ENCODE measurements around the gene SMYD5.
A peak's percentile ranks its signal among the peaks of the same experiment; 100 is the strongest.

SMYD5 gene

GRCh38 chr2:73217826-73218225 is 3.8 kb downstream of the SMYD5 start:
- H3K9me3 Mint-ChIP-seq, result no peaks in the 10 kb centered on the region
- no peaks in the 10 kb centered on the region for H3K27me3 Mint-ChIP-seq
- H3K4me1 Mint-ChIP-seq, result peaks cover 17 to 30% of the 10 kb centered on the region in 2 donors
- no peak overlapping the region for H3K27ac Mint-ChIP-seq
- DNase-seq (no peak), ATAC-seq (replicated peaks) (no peak)
- no peak overlapping the region for H3K4me3 Mint-ChIP-seq
- H3K36me3 Mint-ChIP-seq, result peaks cover 15 to 36% of the 10 kb centered on the region in 2 donors

- Mint-ChIP-seq H3K36me3 (peaks cover 15 to 40% of the 10 kb centered on the region in 2 donors), H3K9me3 (no peaks in the 10 kb centered on the region), H3K4me1 (peaks cover 15 to 28% of the 10 kb centered on the region in 2 donors), H3K4me3 (no peak overlapping the region), H3K27me3 (no peaks in the 10 kb centered on the region), H3K27ac (no peak overlapping the region)
- no peak for ATAC-seq (replicated peaks)
- DNase-seq, result no peak
These were observed 4.3 kb downstream of the SMYD5 start for GRCh38 chr2:73218298-73218697.

- no peaks in the 10 kb centered on the region for H3K9me3 Mint-ChIP-seq
- H3K27ac Mint-ChIP-seq, result no peak overlapping the region
- peaks cover 3 to 7% of the 10 kb centered on the region in 2 donors for H3K4me1 Mint-ChIP-seq
- DNase-seq (no peak), ATAC-seq (replicated peaks) (no peak)
- no peak overlapping the region for H3K4me3 Mint-ChIP-seq
- no peaks in the 10 kb centered on the region for H3K27me3 Mint-ChIP-seq
- H3K36me3 Mint-ChIP-seq, result peaks cover 15 to 64% of the 10 kb centered on the region in 2 donors
These were observed 9.8 kb downstream of the SMYD5 start for GRCh38 chr2:73223821-73224220.

- ATAC-seq (replicated peaks), result no peak
- H3K36me3 Mint-ChIP-seq, result peaks cover 19 to 55% of the 10 kb centered on the region in 2 donors
- no peak for DNase-seq
- H3K4me3 Mint-ChIP-seq, result no peak overlapping the region
- no peaks in the 10 kb centered on the region for H3K27me3 Mint-ChIP-seq
- peaks cover 0 to 7% of the 10 kb centered on the region in 2 donors for H3K4me1 Mint-ChIP-seq
- H3K9me3 Mint-ChIP-seq, result no peaks in the 10 kb centered on the region
- H3K27ac Mint-ChIP-seq, result no peak overlapping the region
These were observed 11.7 kb downstream of the SMYD5 start for GRCh38 chr2:73225513-73226360.

GRCh38 chr2:73227086-73227485 is 13.0 kb downstream of the SMYD5 start:
- Mint-ChIP-seq H3K9me3 (no peaks in the 10 kb centered on the region), H3K27ac (no peak overlapping the region), H3K4me3 (no peak overlapping the region), H3K36me3 (peaks cover 14 to 42% of the 10 kb centered on the region in 2 donors), H3K4me1 (peaks cover 0 to 7% of the 10 kb centered on the region in 2 donors), H3K27me3 (no peaks in the 10 kb centered on the region)
- no peak for DNase-seq
- no peak for ATAC-seq (replicated peaks)

- H3K27ac Mint-ChIP-seq, result no peak overlapping the region
- H3K36me3 Mint-ChIP-seq, result peaks cover 7 to 27% of the 10 kb centered on the region in 2 donors
- DNase-seq (no peak), ATAC-seq (replicated peaks) (no peak)
- H3K4me1 Mint-ChIP-seq, result peaks cover 6 to 9% of the 10 kb centered on the region in 2 donors
- no peaks in the 10 kb centered on the region for H3K27me3 Mint-ChIP-seq
- H3K9me3 Mint-ChIP-seq, result no peaks in the 10 kb centered on the region
- H3K4me3 Mint-ChIP-seq, result no peak overlapping the region
These were observed 14.6 kb downstream of the SMYD5 start for GRCh38 chr2:73228631-73229030.

GRCh38 chr2:73232403-73233153 is 18.5 kb downstream of the SMYD5 start:
- H3K4me1 Mint-ChIP-seq, result peaks cover 23 to 37% of the 10 kb centered on the region in 2 donors
- ATAC-seq (replicated peaks) (peak; percentile 6 to 7), DNase-seq (no peak)
- H3K9me3 Mint-ChIP-seq, result no peaks in the 10 kb centered on the region
- peak overlapping the region; percentile 94 to 95 for H3K4me3 Mint-ChIP-seq
- peak overlapping the region; percentile 98 for H3K27ac Mint-ChIP-seq
- H3K36me3 Mint-ChIP-seq, result peaks cover 19 to 35% of the 10 kb centered on the region in 2 donors
- no peaks in the 10 kb centered on the region for H3K27me3 Mint-ChIP-seq

- Mint-ChIP-seq H3K27me3 (no peaks in the 10 kb centered on the region), H3K4me1 (peaks cover 26 to 41% of the 10 kb centered on the region in 2 donors), H3K27ac (peak within 1 kb of the TSS; percentile 98), H3K4me3 (peak within 1 kb of the TSS; percentile 94 to 95), H3K36me3 (peaks cover 19 to 34% of the 10 kb centered on the region in 2 donors), H3K9me3 (no peaks in the 10 kb centered on the region)
- peak; percentile 89 to 90 for ATAC-seq (replicated peaks)
- peak; percentile 97 for DNase-seq
These were observed 19.3 kb downstream of the SMYD5 start, which contains the start of gene PRADC1 for GRCh38 chr2:73233154-73233931. Gene PRADC1, minus strand, starts transcription at chr2:73233239. Its CDS starts 79 bp downstream, at chr2:73233160.

GRCh38 chr2:73233932-73234832 is 20.1 kb downstream of the SMYD5 start, which contains the start of gene CCT7:
Gene CCT7, plus strand, starts transcription at chr2:73234308. Its CDS starts 71 bp downstream, at chr2:73234379.
- Mint-ChIP-seq H3K27me3 (no peaks in the 10 kb centered on the region), H3K4me1 (peaks cover 26 to 45% of the 10 kb centered on the region in 2 donors), H3K9me3 (no peaks in the 10 kb centered on the region), H3K4me3 (peak within 1 kb of the TSS; percentile 94 to 95), H3K36me3 (peaks cover 17 to 29% of the 10 kb centered on the region in 2 donors), H3K27ac (peak within 1 kb of the TSS; percentile 98)
- ATAC-seq (replicated peaks) (peak; percentile 76 to 78), DNase-seq (peak; percentile 86)

- H3K9me3 Mint-ChIP-seq, result no peaks in the 10 kb centered on the region
- peaks cover 26 to 45% of the 10 kb centered on the region in 2 donors for H3K4me1 Mint-ChIP-seq
- DNase-seq, result no peak
- no peak for ATAC-seq (replicated peaks)
- H3K4me3 Mint-ChIP-seq, result peak overlapping the region; percentile 94 to 95
- peaks cover 15 to 23% of the 10 kb centered on the region in 2 donors for H3K36me3 Mint-ChIP-seq
- H3K27me3 Mint-ChIP-seq, result no peaks in the 10 kb centered on the region
- H3K27ac Mint-ChIP-seq, result peak overlapping the region; percentile 98
These were observed 21.4 kb downstream of the SMYD5 start for GRCh38 chr2:73235315-73236028.

- ATAC-seq (replicated peaks) (no peak), DNase-seq (no peak)
- Mint-ChIP-seq H3K9me3 (no peaks in the 10 kb centered on the region), H3K4me1 (peaks cover 26 to 45% of the 10 kb centered on the region in 2 donors), H3K4me3 (peak overlapping the region; percentile 0 to 3), H3K27ac (peak overlapping the region; percentile 7), H3K27me3 (no peaks in the 10 kb centered on the region), H3K36me3 (peaks cover 15 to 23% of the 10 kb centered on the region in 2 donors)
These were observed 23.1 kb downstream of the SMYD5 start for GRCh38 chr2:73237168-73237567.

- peaks cover 15 to 23% of the 10 kb centered on the region in 2 donors for H3K36me3 Mint-ChIP-seq
- peaks cover 23 to 39% of the 10 kb centered on the region in 2 donors for H3K4me1 Mint-ChIP-seq
- DNase-seq (no peak), ATAC-seq (replicated peaks) (no peak)
- no peaks in the 10 kb centered on the region for H3K9me3 Mint-ChIP-seq
- H3K27me3 Mint-ChIP-seq, result no peaks in the 10 kb centered on the region
- no peak overlapping the region for H3K4me3 Mint-ChIP-seq
- H3K27ac Mint-ChIP-seq, result no peak overlapping the region
These were observed 24.1 kb downstream of the SMYD5 start for GRCh38 chr2:73238149-73238548.
